Measurements from ENCODE around the gene WFS1.

DNA sequence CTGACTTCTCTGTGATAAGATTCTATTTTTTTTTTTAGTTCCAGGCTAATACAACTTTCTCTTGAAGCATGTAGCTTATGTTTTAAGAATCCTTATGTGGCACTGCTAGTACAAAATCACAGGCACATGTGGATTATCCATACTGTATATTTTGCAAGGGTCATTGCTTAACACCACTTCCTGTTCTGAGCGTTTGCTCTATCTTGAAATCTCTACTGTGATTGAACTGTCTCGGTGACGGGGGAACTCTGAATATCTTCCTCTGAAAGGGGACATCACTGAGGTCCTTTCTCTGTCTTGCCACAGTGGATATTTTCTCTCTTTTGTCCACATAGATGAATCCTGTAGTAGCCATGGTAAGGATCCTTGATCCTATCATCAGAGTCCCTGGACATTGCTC, 2.1 kb upstream of the WFS1 start:
- no peak for TF ChIP-seq FOXM1 (IDR thresholded peaks at IDR 0.05; ENCODE audit: borderline replicate concordance, low read depth)
- TF ChIP-seq, protein P1, sequence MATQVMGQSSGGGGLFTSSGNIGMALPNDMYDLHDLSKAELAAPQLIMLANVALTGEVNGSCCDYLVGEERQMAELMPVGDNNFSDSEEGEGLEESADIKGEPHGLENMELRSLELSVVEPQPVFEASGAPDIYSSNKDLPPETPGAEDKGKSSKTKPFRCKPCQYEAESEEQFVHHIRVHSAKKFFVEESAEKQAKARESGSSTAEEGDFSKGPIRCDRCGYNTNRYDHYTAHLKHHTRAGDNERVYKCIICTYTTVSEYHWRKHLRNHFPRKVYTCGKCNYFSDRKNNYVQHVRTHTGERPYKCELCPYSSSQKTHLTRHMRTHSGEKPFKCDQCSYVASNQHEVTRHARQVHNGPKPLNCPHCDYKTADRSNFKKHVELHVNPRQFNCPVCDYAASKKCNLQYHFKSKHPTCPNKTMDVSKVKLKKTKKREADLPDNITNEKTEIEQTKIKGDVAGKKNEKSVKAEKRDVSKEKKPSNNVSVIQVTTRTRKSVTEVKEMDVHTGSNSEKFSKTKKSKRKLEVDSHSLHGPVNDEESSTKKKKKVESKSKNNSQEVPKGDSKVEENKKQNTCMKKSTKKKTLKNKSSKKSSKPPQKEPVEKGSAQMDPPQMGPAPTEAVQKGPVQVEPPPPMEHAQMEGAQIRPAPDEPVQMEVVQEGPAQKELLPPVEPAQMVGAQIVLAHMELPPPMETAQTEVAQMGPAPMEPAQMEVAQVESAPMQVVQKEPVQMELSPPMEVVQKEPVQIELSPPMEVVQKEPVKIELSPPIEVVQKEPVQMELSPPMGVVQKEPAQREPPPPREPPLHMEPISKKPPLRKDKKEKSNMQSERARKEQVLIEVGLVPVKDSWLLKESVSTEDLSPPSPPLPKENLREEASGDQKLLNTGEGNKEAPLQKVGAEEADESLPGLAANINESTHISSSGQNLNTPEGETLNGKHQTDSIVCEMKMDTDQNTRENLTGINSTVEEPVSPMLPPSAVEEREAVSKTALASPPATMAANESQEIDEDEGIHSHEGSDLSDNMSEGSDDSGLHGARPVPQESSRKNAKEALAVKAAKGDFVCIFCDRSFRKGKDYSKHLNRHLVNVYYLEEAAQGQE (IDR thresholded peaks at IDR 0.05; ENCODE audit: low read depth): no peak
- TF ChIP-seq YY1 (IDR thresholded peaks at IDR 0.05; ENCODE audit: low read depth): no peak
- no peak for TF ChIP-seq CREB1 (IDR thresholded peaks at IDR 0.05; ENCODE audit: low read depth)
